Nephron (organoid): Measurements from ENCODE around the gene CDC42BPB.

Experiments
- H3K27ac Mint-ChIP-seq, 3 experiments: 2 replicates each; pipeline ENCODE4 v1.8.0; 2020; ENCODE audit warnings: mixed read lengths in 3 of 3, mild to moderate bottlenecking in 2 of 3, moderate library complexity in 1 of 3
- H3K27me3 Mint-ChIP-seq: 2 replicates; pipeline ENCODE4 v1.8.0; 2021; ENCODE audit warnings: low read depth, mild to moderate bottlenecking, moderate library complexity, mixed read lengths
- H3K36me3 Mint-ChIP-seq: 2 replicates; pipeline ENCODE4 v1.8.0; 2020; ENCODE audit warnings: low read depth, mixed read lengths
- H3K4me1 Mint-ChIP-seq: 2 replicates; pipeline ENCODE4 v1.8.0; 2020; ENCODE audit warnings: mixed read lengths
- H3K4me3 Mint-ChIP-seq, 3 experiments: 2 replicates each; pipeline ENCODE4 v1.8.0; 2020; ENCODE audit warnings: mild to moderate bottlenecking in 3 of 3, mixed read lengths in 3 of 3, moderate library complexity in 2 of 3
- H3K9me3 Mint-ChIP-seq: 2 replicates; pipeline ENCODE4 v1.8.0; 2020; ENCODE audit warnings: mixed read lengths
- TF ChIP-seq, protein P1 (sequence below), 3 experiments: fragments of 200-600 bp; sonication (generic); IDR thresholded peaks; one replicate each; pipeline ENCODE4 v1.5.0; 2021; ENCODE audit warnings: antibody characterized with exemption in 3 of 3; ENCODE audit not compliant: unreplicated experiment in 3 of 3

Gene CDC42BPB

DNA sequence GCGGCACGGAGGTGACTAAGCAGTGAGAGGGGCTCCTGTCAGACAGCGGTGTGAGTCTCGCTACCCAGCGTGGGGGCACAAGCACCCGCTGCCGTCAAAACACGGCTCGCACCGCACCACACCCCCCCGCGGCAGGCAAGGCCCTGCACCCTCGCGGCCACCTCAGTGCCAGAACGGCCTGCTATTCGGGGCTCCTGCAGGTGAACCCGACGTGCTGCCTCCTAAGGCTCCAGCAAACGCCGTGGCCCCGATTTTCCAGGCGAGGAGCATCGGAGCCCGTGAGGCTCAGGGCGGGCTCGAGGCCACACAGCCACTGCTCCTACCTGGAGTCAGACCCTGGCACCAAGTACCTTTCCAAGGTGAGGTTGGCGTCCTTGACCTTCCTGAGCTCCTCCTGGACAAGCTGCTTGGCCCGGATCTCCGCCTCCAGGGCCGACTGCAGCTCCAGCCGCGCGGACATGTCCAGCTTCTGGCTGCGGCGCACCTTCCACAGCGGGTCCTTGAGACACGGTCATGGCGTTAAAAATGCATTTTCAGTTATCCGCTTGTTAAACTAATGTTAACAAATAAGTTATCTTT lies 93.1 kb downstream of the CDC42BPB start:
- no peaks in the 10 kb centered on the region for H3K27me3 Mint-ChIP-seq
- peaks cover 67% of the 10 kb centered on the region for H3K36me3 Mint-ChIP-seq
- peaks cover 5% of the 10 kb centered on the region for H3K4me1 Mint-ChIP-seq
- no peaks in the 10 kb centered on the region for H3K9me3 Mint-ChIP-seq
- H3K27ac Mint-ChIP-seq: no peak overlapping the region
- TF ChIP-seq, protein P1, sequence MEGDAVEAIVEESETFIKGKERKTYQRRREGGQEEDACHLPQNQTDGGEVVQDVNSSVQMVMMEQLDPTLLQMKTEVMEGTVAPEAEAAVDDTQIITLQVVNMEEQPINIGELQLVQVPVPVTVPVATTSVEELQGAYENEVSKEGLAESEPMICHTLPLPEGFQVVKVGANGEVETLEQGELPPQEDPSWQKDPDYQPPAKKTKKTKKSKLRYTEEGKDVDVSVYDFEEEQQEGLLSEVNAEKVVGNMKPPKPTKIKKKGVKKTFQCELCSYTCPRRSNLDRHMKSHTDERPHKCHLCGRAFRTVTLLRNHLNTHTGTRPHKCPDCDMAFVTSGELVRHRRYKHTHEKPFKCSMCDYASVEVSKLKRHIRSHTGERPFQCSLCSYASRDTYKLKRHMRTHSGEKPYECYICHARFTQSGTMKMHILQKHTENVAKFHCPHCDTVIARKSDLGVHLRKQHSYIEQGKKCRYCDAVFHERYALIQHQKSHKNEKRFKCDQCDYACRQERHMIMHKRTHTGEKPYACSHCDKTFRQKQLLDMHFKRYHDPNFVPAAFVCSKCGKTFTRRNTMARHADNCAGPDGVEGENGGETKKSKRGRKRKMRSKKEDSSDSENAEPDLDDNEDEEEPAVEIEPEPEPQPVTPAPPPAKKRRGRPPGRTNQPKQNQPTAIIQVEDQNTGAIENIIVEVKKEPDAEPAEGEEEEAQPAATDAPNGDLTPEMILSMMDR (IDR thresholded peaks at IDR 0.05; ENCODE audit: unreplicated experiment in 3 of 3): no peak
- no peak overlapping the region for H3K4me3 Mint-ChIP-seq

GRCh38 chr14:102962111-102962627 lies 95.2 kb downstream of the CDC42BPB start:
- H3K36me3 Mint-ChIP-seq: peaks cover 64% of the 10 kb centered on the region
- H3K9me3 Mint-ChIP-seq: no peaks in the 10 kb centered on the region

DNA sequence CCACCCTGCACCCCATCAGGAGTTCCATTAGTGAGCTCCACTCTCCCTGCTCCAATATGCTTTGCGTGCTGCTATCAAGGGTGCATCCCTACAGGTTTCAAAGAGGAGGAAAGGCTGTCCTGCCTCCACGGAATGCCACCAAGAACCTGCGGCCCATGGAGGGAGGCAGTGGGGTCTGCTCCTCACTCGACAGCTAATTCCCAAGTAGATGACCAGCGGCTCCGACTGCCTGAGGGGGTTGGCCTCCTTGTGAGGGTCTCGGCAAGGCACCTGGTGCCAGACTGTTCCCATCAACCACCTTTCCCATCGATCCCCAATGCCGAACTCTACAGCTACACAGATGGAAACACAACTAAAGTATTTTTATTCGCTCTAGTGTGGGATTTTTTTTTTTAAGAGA lies 98.9 kb downstream of the CDC42BPB start:
- no peak overlapping the region for H3K4me3 Mint-ChIP-seq
- H3K9me3 Mint-ChIP-seq: no peaks in the 10 kb centered on the region
- TF ChIP-seq, protein P1 (IDR thresholded peaks at IDR 0.05; ENCODE audit: unreplicated experiment in 3 of 3): no peak
- H3K27ac Mint-ChIP-seq: no peak overlapping the region
- H3K4me1 Mint-ChIP-seq: no peaks in the 10 kb centered on the region
- H3K36me3 Mint-ChIP-seq: peaks cover 66% of the 10 kb centered on the region
- H3K27me3 Mint-ChIP-seq: no peaks in the 10 kb centered on the region

More at GRCh38 chr14:102962111-102962627, 95.2 kb downstream of the CDC42BPB start:
- no peak overlapping the region for H3K27ac Mint-ChIP-seq
- no peak overlapping the region for H3K4me3 Mint-ChIP-seq
- TF ChIP-seq, protein P1 (IDR thresholded peaks at IDR 0.05; ENCODE audit: unreplicated experiment in 3 of 3): no peak
- H3K4me1 Mint-ChIP-seq: no peaks in the 10 kb centered on the region
- H3K27me3 Mint-ChIP-seq: no peaks in the 10 kb centered on the region

DNA sequence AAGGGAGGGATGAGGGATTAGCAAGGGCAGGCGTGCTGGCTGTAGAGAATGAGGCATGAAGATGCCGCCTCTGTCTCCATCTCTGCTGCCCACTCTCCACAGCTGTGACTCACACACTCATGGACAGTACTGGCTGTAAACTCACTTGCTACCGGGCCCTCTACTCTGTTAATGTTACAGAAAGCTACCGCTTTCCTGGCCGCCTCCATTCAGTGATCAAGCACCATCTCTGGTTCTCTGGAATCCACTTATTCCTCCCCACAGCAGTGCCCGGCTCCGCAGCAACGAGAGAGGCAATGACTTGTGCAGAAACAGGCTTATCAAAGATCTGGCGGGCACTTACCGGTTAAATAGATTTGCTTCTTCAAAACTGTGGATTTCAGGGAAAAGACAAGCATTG lies 100.1 kb downstream of the CDC42BPB start:
- Mint-ChIP-seq H3K4me3 (no peak overlapping the region), H3K36me3 (peaks cover 66% of the 10 kb centered on the region), H3K9me3 (no peaks in the 10 kb centered on the region), H3K27ac (no peak overlapping the region), H3K4me1 (no peaks in the 10 kb centered on the region), H3K27me3 (no peaks in the 10 kb centered on the region)
- TF ChIP-seq, protein P1 (IDR thresholded peaks at IDR 0.05; ENCODE audit: unreplicated experiment in 3 of 3): no peak

GRCh38 chr14:102955636-102956408 lies 101.5 kb downstream of the CDC42BPB start:
- no peak overlapping the region for H3K4me3 Mint-ChIP-seq
- H3K4me1 Mint-ChIP-seq: no peaks in the 10 kb centered on the region
- no peak overlapping the region for H3K27ac Mint-ChIP-seq
- no peaks in the 10 kb centered on the region for H3K9me3 Mint-ChIP-seq
- TF ChIP-seq, protein P1 (IDR thresholded peaks at IDR 0.05; ENCODE audit: unreplicated experiment in 3 of 3): no peak
- no peaks in the 10 kb centered on the region for H3K27me3 Mint-ChIP-seq
- H3K36me3 Mint-ChIP-seq: peaks cover 74% of the 10 kb centered on the region
